Stimulated activated CD4-positive, alpha-beta T cell treated with anti-CD3 and anti-CD28 coated beads, Interleukin-2, amount 100 ng/mL, for 48 hours (primary cell): ENCODE results near the gene HTRA3.

Experiments used
- DNase-seq, 2 donors: peaks; one replicate each; pipeline ENCODE4 v3.0.0-alpha.2; 2020

Gene HTRA3

GRCh38 chr4:8297141-8297601, 27.6 kb downstream of the HTRA3 start:
- DNase-seq, result no peak

GRCh38 chr4:8297691-8298485, 28.3 kb downstream of the HTRA3 start:
- DNase-seq, result no peak

GRCh38 chr4:8300832-8301231, 31.3 kb downstream of the HTRA3 start:
- DNase-seq, result no peak

- DNase-seq, result no peak
Observed at GRCh38 chr4:8301851-8302730, 32.5 kb downstream of the HTRA3 start.

GRCh38 chr4:8303081-8303480, 33.5 kb downstream of the HTRA3 start:
- DNase-seq, result no peak

GRCh38 chr4:8303485-8304281, 34.1 kb downstream of the HTRA3 start:
- no peak for DNase-seq

- no peak for DNase-seq
Observed at GRCh38 chr4:8304827-8305695, 35.5 kb downstream of the HTRA3 start.

GRCh38 chr4:8305851-8306471, 36.4 kb downstream of the HTRA3 start:
- no peak for DNase-seq

- no peak for DNase-seq
Observed at GRCh38 chr4:8306511-8307021, 37.0 kb downstream of the HTRA3 start.

GRCh38 chr4:8307121-8307520, 37.6 kb downstream of the HTRA3 start:
- no peak for DNase-seq

GRCh38 chr4:8307714-8308113, 38.2 kb downstream of the HTRA3 start:
- no peak for DNase-seq

- no peak for DNase-seq
Observed at GRCh38 chr4:8308144-8308543, 38.6 kb downstream of the HTRA3 start.

GRCh38 chr4:8308856-8309771, 39.6 kb downstream of the HTRA3 start:
- DNase-seq, result no peak

GRCh38 chr4:8310306-8310705, 40.8 kb downstream of the HTRA3 start:
- DNase-seq, result no peak

GRCh38 chr4:8311101-8312068, 41.8 kb downstream of the HTRA3 start:
- DNase-seq, result no peak

GRCh38 chr4:8312069-8312445, 42.5 kb downstream of the HTRA3 start:
- DNase-seq, result no peak

GRCh38 chr4:8312976-8313375, 43.4 kb downstream of the HTRA3 start:
- no peak for DNase-seq

GRCh38 chr4:8314691-8315255, 45.2 kb downstream of the HTRA3 start:
- no peak for DNase-seq
